GM20000 (cell line): ENCODE measurements around the gene RAP2A.

Experiments used
- DNase-seq: peaks from one replicate; pipeline ENCODE4 v3.0.0; 2012; ENCODE audit warnings: low spot score
- TF ChIP-seq, protein P1 (sequence below): IDR thresholded peaks from 2 replicates; pipeline ENCODE4 v1.5.1; 2012; ENCODE audit warnings: mild to moderate bottlenecking, control low read depth; ENCODE audit errors: extremely low read depth, missing control alignments

RAP2A gene

DNA sequence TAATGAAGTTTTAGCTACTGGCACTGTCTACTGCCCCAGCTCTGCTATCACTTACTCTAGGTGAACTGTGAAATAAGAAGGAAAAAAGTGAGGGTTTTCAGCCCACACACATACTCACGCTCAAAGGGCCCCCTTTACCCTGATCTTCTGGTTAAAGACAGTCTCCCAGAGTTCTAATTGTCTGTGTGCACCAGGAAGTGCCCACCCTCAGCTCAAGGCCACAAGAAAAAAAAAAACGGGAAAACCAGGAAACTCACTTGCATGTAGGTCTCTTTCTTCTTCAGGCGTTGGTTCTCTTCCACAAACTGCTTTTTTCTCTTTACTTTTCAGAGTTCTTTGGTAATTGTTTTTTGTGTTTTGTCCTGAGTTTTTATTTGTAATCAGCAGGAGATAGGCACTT lies 22.1 kb downstream of the RAP2A start:
- no peak for DNase-seq

DNA sequence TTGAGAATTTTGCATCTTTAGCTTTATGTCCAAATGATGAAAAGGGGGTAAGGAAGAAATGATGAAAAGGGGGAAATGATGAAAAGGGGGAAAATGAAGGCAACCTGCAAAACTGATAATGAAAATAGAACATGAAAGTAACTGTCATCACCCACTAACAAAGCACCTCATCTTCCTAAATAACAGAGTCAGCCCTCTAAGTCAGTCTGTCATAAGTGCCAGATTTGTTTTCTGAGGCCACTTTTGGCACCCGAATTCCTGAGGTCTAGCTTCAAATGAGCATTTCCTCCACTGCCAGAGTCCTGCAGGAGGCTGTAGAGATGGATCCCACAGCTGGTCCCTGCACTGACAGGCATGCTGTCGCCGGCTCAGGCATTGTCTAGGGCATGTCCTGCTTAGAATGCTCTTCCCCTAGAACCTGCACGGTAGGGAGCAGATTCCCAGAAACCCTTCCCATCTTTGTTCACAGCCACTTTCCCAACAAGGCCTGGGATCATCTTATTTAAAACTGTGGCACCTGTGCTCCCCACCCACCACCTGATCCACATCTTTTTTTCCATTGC lies 25.3 kb downstream of the RAP2A start:
- DNase-seq, result no peak
- TF ChIP-seq, protein P1, sequence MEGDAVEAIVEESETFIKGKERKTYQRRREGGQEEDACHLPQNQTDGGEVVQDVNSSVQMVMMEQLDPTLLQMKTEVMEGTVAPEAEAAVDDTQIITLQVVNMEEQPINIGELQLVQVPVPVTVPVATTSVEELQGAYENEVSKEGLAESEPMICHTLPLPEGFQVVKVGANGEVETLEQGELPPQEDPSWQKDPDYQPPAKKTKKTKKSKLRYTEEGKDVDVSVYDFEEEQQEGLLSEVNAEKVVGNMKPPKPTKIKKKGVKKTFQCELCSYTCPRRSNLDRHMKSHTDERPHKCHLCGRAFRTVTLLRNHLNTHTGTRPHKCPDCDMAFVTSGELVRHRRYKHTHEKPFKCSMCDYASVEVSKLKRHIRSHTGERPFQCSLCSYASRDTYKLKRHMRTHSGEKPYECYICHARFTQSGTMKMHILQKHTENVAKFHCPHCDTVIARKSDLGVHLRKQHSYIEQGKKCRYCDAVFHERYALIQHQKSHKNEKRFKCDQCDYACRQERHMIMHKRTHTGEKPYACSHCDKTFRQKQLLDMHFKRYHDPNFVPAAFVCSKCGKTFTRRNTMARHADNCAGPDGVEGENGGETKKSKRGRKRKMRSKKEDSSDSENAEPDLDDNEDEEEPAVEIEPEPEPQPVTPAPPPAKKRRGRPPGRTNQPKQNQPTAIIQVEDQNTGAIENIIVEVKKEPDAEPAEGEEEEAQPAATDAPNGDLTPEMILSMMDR, result no peak

More for the DNA sequence above, 22.1 kb downstream of the RAP2A start:
- TF ChIP-seq, protein P1, result no peak

DNA sequence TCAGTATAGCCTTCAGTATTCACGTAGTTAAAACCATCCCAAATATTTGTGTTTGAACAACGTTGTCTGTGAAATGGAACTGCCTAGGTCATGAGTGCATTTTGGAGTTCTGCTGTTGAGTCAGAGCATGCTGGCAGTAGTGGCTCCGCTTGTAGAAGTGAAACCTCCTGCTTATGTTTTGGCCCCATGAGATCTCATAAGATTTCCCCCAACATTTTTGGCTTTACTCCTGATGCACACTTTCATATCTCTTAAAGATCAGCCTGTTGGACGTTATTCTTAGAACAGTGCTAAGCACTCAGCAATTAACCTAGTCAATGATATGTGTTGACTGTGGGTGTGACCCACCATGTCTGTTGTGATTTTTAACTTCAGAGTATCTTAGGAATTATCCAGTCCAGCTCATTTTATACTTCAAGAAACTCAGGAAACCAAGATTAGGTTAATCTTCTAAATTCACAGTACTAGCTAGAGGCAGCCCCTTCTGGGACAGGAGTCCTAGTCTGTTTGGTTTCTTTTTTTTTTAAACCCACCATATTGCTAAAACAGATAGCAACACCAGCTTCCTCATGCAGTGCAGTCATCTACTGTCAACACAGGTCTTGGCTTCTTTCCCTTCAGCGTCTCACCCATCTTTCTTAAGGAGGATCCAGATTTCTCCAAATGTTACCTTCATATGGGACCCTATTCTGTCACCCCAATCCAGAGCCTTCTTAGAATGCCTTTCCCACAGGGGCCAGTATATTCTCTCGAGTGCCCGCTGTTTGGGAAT lies 26.2 kb downstream of the RAP2A start:
- DNase-seq, result peak; percentile 62
- TF ChIP-seq, protein P1, result no peak

DNA sequence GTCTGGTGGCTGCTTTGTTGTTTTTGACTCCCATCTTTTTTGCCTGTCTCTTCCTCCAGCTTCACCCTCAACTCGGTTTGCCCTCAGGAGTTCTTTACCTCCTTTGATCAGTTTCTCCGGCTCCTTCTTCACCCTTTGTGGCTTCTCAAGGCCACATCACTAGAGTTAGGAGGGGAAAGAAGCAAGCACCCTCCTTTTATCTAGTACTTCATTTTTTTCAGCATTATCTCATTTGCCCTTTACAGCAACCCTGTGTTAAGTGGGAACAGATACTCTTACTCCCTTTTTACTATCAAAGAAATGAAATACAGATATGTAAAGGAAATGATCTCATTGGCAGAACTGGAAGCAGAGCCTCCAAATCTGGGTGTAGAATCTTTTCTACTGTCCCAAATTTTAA lies 26.9 kb downstream of the RAP2A start:
- DNase-seq, result no peak
- TF ChIP-seq, protein P1, result no peak

DNA sequence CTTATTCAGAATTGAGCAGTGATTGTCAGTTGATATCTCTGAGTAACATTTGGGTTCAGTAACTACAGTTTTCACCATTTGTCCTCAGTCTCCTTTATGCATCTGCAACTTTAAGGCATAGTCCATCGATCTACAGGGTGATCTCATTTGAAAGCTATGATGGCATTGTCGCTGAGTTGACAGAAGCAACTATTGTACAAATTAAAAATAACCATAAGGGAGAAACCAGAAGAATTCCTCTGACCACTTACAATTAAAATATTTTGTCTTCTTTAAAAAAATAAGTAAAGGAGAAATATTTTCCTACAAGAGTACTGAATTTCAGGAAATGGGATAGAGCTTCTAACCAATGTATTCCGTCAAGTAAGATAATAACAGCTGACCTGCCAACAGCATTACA lies 30.6 kb downstream of the RAP2A start:
- DNase-seq, result no peak
- TF ChIP-seq, protein P1, result no peak

DNA sequence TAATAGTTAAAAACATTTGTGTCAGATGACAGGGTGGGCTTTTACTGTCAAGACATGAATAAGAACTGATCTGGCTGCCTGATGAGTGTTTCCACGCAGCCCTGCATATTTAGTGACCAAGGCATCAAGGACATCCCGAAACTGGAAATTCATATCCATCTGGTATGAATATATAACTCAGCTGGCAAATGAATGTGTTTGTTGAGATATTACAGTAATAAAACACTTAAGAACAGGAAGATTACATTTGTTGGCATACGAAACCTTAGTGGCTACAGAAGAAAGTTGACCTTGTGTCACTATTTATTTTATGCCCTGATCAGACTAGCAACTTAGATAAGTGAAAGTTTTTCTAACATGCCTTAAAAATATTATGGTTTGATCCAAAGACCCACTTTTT lies 32.8 kb downstream of the RAP2A start:
- no peak for DNase-seq
- TF ChIP-seq, protein P1, result no peak

DNA sequence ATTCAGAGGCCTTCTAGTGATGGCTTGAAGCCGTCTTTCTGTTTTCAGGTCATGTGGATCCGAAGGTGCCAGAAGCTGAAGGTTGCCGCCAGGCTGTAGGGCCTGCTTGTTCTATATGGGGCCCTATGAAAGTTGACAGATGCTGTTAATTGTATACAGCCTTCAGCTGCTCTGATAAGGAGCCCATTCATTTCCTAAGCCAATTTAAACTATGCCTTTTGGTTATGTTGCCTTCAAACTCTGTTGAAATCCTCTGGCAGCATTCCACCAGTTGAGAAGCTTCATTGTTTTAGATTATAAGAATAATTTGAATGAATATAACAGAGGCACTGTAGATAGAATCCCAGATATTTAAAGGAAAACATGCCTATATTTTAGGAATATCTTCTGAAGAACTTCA lies 34.4 kb downstream of the RAP2A start:
- DNase-seq, result no peak
- TF ChIP-seq, protein P1, result no peak
